HepG2 (cell line): ENCODE results near the gene AHR. TPM values are rescaled to one million over a fixed set of nuclear protein-coding genes. Genes with fewer than 3 reads are reported as not detected.

Source experiments
- ATF6 ChIP-seq: sonication (generic); formaldehyde crosslinking; conservative IDR thresholded peaks from 2 replicates; pipeline ENCODE4 v1.4.0; 2020; ENCODE audit warnings: missing genetic modification reagents
- DNMT3B ChIP-seq: conservative IDR thresholded peaks from 2 replicates; pipeline ENCODE4 v1.6.1; 2016; ENCODE audit warnings: missing biosample characterization, control low read depth
- FOXO1 ChIP-seq: sonication (generic); formaldehyde crosslinking; IDR thresholded peaks from 2 replicates; pipeline ENCODE4 v1.4.0; 2020; ENCODE audit warnings: missing genetic modification reagents
- GLMP ChIP-seq: sonication (generic); formaldehyde crosslinking; IDR thresholded peaks from 2 replicates; pipeline ENCODE4 v1.9.0; 2021; ENCODE audit warnings: missing genetic modification reagents, mild to moderate bottlenecking, borderline replicate concordance
- KDM5A ChIP-seq: fragments of 200-600 bp; sonication (generic); IDR thresholded peaks from 2 replicates; pipeline ENCODE4 v1.7.0; 2018; ENCODE audit warnings: antibody characterized with exemption, mild to moderate bottlenecking, low read length, borderline replicate concordance
- KDM6A ChIP-seq: IDR thresholded peaks from 2 replicates; pipeline ENCODE4 v1.6.1; 2016; ENCODE audit warnings: low read depth
- KLF16 ChIP-seq, 2 experiments: sonication (generic) in 1 of 2; formaldehyde crosslinking in 1 of 2; IDR thresholded peaks; 2 replicates each; pipeline versions ENCODE4 v1.6.1 to v1.8.0; 2016 to 2023; ENCODE audit warnings: missing genetic modification reagents in 2 of 2, missing compliant biosample characterization in 1 of 2
- MAFG ChIP-seq: sonication (generic); formaldehyde crosslinking; IDR thresholded peaks from 2 replicates; pipeline ENCODE4 v1.5.1; 2020; ENCODE audit warnings: mild to moderate bottlenecking, missing genetic modification reagents
- MNT ChIP-seq: fragments of 450-650 bp; IDR thresholded peaks from 2 replicates; pipeline ENCODE4 v1.6.1; 2016
- REL ChIP-seq: sonication (generic); formaldehyde crosslinking; conservative IDR thresholded peaks from 2 replicates; pipeline ENCODE4 v1.8.0; 2022; ENCODE audit warnings: mild to moderate bottlenecking, missing genetic modification reagents, moderate library complexity
- RFXANK ChIP-seq: IDR thresholded peaks from 2 replicates; pipeline ENCODE4 v1.6.1; 2016
- SAFB2 ChIP-seq: sonication (generic); formaldehyde crosslinking; IDR thresholded peaks from 2 replicates; pipeline ENCODE4 v1.5.1; 2020; ENCODE audit warnings: missing genetic modification reagents, low read depth, mild to moderate bottlenecking, borderline replicate concordance
- SP2 ChIP-seq: sonication (generic); formaldehyde crosslinking; IDR thresholded peaks from 2 replicates; pipeline ENCODE4 v1.5.1; 2020; ENCODE audit warnings: mild to moderate bottlenecking, missing genetic modification reagents
- ZFX ChIP-seq: sonication (generic); formaldehyde crosslinking; IDR thresholded peaks from 2 replicates; pipeline ENCODE4 v1.4.0; 2020; ENCODE audit warnings: mild to moderate bottlenecking, low read depth, missing genetic modification reagents, moderate library complexity
- ZNF484 ChIP-seq: sonication (generic); formaldehyde crosslinking; IDR thresholded peaks from 2 replicates; pipeline ENCODE4 v1.5.1; 2020; ENCODE audit warnings: mild to moderate bottlenecking, low read depth, missing genetic modification reagents, borderline replicate concordance
- ZNF788 ChIP-seq: sonication (generic); formaldehyde crosslinking; IDR thresholded peaks from 2 replicates; pipeline ENCODE4 v1.5.0; 2020; ENCODE audit warnings: mild to moderate bottlenecking, missing genetic modification reagents, borderline replicate concordance
- ZNF879 ChIP-seq: sonication (generic); formaldehyde crosslinking; IDR thresholded peaks from 2 replicates; pipeline ENCODE4 v1.8.1; 2023; ENCODE audit warnings: missing genetic modification reagents
- ZSCAN5A ChIP-seq: sonication (generic); formaldehyde crosslinking; IDR thresholded peaks from 2 replicates; pipeline ENCODE4 v1.8.0; 2022; ENCODE audit warnings: mild to moderate bottlenecking, missing genetic modification reagents, borderline replicate concordance
- polyA plus RNA-seq, 8 experiments: library from polyadenylated mRNA; depleted of rRNA in 3 of 8; stranded (reverse) in 7 of 8; unstranded in 1 of 8; fragments of >200 nt; fragmentation: Illumina TruSeq in 4 of 8; extraction: Trizol in 4 of 8; gene quantifications; 2 replicates each; pipeline versions ENCODE4 v1.2.1 to v1.2.3, GENCODE V29; 2011 to 2016; ENCODE audit warnings: low read depth in 4 of 8, missing spikeins in 1 of 8, mixed read lengths in 1 of 8; ENCODE audit not compliant: insufficient read depth in 1 of 8
- total RNA-seq, 5 experiments: library from RNA; depleted of rRNA; stranded (reverse); fragments of >200 nt; fragmentation: Illumina TruSeq; extraction: Trizol; gene quantifications; 2 replicates each; pipeline ENCODE4 v1.2.3, GENCODE V29; 2016; ENCODE audit warnings: low read depth in 1 of 5
- TF ChIP-seq, protein P1 (sequence below): sonication (generic); formaldehyde crosslinking; IDR thresholded peaks from 2 replicates; pipeline ENCODE4 v1.5.0; 2020; ENCODE audit warnings: mild to moderate bottlenecking, missing genetic modification reagents

Gene AHR
- total and polyA plus RNA-seq, 2 of the 13 experiments (the other 11 are each of a cell fraction or from before 2014, with no cell fraction given): 9.0 to 31.3 TPM

DNA sequence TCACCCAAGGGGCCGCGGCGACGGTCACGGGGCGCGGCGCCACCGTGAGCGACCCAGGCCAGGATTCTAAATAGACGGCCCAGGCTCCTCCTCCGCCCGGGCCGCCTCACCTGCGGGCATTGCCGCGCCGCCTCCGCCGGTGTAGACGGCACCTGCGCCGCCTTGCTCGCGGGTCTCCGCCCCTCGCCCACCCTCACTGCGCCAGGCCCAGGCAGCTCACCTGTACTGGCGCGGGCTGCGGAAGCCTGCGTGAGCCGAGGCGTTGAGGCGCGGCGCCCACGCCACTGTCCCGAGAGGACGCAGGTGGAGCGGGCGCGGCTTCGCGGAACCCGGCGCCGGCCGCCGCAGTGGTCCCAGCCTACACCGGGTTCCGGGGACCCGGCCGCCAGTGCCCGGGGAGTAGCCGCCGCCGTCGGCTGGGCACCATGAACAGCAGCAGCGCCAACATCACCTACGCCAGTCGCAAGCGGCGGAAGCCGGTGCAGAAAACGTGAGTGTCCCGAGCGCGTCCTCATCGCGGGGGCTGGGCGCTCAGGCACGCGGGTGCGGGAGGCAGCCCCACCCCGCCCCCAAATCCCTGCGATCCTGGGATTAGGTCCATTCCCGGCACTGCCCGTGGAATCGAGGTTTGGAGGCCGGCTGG is 509 bp downstream of the AHR start (continued):
- TF ChIP-seq ATF6 (CRISPR knock-in tag) (no peak), RFXANK (CRISPR knock-in tag) (no peak), MNT (no peak), KDM5A (no peak), ZFX (CRISPR knock-in tag) (peak; percentile 62), ZNF484 (CRISPR knock-in tag) (no peak), MAFG (CRISPR knock-in tag) (no peak), SP2 (no peak; the same call in 1 of the 2 replicates), REL (CRISPR knock-in tag) (no peak; the same call in 1 of the 2 replicates), DNMT3B (CRISPR knock-in tag) (no peak), FOXO1 (CRISPR knock-in tag) (no peak), SAFB2 (CRISPR knock-in tag) (peak; percentile 89; the same call in 1 of the 2 replicates), KDM6A (CRISPR knock-in tag) (no peak), ZSCAN5A (CRISPR knock-in tag) (no peak), GLMP (CRISPR knock-in tag) (no peak), ZNF788 (CRISPR knock-in tag) (no peak), ZNF879 (CRISPR knock-in tag) (no peak; the same call in 1 of the 2 replicates), KLF16 (CRISPR knock-in tag; IDR thresholded peaks at IDR 0.05) (peak in 1 of 2 experiments; percentile 2; a peak in 1 of 4 replicates)
- TF ChIP-seq, protein P1, sequence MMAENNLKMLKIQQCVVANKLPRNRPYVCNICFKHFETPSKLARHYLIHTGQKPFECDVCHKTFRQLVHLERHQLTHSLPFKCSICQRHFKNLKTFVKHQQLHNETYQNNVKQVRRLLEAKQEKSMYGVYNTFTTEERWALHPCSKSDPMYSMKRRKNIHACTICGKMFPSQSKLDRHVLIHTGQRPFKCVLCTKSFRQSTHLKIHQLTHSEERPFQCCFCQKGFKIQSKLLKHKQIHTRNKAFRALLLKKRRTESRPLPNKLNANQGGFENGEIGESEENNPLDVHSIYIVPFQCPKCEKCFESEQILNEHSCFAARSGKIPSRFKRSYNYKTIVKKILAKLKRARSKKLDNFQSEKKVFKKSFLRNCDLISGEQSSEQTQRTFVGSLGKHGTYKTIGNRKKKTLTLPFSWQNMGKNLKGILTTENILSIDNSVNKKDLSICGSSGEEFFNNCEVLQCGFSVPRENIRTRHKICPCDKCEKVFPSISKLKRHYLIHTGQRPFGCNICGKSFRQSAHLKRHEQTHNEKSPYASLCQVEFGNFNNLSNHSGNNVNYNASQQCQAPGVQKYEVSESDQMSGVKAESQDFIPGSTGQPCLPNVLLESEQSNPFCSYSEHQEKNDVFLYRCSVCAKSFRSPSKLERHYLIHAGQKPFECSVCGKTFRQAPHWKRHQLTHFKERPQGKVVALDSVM (CRISPR knock-in tag): no peak
